VCaP (cell line): ENCODE measurements around the gene GLIS1.
A peak's percentile ranks its signal among the peaks of the same experiment; 100 is the strongest.

Experiments
- H3K27ac ChIP-seq: fragments of 450-650 bp; 2 replicates; pipeline ENCODE4 v1.5.1; 2017
- TF ChIP-seq, protein P1 (sequence below): fragments of 450-650 bp; conservative IDR thresholded peaks from 2 replicates; pipeline ENCODE4 v1.5.1; 2017; ENCODE audit warnings: mild to moderate bottlenecking, moderate library complexity

The GLIS1 gene

DNA sequence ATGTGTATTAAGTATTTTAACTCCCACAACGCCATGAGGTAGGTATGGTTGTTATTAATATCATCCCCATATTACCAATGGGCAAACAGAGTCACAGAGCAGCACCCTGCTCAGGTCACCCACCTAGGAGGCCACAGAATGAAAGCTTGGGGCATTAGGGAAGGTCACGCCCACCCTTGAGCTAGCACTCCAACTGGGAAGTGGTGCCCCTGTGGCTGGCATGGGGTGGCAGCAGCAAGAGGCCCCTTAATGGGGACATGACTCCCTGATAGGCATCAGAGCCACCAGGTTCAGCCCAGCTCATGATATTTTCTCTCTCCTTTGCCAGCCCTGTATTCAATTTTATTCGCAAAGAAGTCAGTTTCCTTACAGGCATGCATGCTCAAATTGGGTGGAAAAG is 189.2 kb downstream of the GLIS1 start:
- no peak overlapping the region for H3K27ac ChIP-seq
- TF ChIP-seq, protein P1, sequence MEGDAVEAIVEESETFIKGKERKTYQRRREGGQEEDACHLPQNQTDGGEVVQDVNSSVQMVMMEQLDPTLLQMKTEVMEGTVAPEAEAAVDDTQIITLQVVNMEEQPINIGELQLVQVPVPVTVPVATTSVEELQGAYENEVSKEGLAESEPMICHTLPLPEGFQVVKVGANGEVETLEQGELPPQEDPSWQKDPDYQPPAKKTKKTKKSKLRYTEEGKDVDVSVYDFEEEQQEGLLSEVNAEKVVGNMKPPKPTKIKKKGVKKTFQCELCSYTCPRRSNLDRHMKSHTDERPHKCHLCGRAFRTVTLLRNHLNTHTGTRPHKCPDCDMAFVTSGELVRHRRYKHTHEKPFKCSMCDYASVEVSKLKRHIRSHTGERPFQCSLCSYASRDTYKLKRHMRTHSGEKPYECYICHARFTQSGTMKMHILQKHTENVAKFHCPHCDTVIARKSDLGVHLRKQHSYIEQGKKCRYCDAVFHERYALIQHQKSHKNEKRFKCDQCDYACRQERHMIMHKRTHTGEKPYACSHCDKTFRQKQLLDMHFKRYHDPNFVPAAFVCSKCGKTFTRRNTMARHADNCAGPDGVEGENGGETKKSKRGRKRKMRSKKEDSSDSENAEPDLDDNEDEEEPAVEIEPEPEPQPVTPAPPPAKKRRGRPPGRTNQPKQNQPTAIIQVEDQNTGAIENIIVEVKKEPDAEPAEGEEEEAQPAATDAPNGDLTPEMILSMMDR = no peak

DNA sequence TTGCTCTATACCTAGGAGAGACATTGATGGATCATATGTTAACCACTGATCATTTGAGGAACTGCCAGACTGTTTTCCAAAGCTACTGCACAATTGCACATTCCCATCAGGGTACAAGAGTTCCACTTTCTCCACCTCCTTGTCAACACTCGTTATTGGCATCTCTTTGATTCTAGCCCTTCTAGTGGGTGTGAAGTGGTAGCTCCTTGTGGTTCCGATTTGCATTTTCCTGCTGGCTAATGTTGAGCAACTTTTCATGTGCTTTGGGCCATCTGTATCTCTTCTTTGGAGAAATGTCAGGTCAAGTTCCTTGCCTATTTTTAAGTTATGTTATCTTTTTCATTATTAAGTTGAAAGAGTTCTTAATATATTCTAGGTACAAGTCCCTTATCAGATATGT is 189.7 kb downstream of the GLIS1 start:
- TF ChIP-seq, protein P1 = no peak
- no peak overlapping the region for H3K27ac ChIP-seq

DNA sequence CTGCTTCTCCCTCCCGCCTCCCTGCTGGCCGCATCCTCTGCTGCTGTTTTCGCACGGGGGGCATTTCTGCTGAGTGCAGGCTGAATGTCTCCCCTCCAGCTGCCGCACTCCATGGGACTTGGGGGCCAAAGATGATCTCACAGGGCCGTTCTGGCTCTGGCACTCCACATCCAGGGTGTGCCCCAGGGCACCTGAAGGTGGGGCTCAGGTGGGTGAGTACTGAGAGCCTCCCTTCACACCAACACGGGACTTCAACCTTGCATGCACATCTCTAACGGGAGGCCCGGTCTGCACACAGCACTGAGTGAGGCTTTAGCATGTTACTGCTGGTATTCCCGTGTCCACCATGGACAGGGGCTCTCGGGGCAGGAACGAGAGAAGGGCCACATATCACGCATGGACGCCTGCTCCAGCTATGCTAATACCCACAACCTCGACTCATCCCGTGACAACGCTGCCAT is 190.9 kb downstream of the GLIS1 start:
- TF ChIP-seq, protein P1 = no peak
- H3K27ac ChIP-seq = 0 out of 2 replicates have a peak overlapping the region, but pooled peaks have one; percentile 18

DNA sequence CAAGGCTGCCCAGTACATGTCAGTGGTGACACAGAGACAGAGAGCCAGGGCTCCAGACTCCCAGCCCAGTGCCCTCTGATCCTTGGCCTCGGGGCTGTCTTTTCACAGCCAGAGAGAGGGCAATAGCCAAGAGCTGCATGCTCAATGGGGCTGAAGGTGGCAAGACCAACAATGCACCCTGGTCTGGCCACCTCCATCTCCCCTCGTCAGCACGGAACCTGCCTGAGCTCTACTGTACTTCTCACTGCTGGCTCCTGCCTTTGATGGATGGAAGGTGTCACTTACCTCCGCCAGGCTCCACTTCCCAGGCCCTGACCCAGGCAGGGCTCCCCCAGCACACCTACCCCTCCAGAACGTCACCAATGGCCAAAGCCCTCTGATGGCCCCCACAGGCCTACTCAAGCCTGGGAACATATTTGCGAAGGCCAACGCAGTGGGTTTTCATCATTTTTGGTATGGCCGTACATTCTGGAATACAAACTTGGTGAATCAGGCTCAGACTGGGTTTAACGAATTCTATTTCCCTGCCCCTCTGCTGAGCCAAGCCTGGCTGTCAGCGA is 191.7 kb downstream of the GLIS1 start:
- TF ChIP-seq, protein P1 = no peak
- peak overlapping the region; percentile 18; the same call in 1 of the 2 replicates for H3K27ac ChIP-seq

DNA sequence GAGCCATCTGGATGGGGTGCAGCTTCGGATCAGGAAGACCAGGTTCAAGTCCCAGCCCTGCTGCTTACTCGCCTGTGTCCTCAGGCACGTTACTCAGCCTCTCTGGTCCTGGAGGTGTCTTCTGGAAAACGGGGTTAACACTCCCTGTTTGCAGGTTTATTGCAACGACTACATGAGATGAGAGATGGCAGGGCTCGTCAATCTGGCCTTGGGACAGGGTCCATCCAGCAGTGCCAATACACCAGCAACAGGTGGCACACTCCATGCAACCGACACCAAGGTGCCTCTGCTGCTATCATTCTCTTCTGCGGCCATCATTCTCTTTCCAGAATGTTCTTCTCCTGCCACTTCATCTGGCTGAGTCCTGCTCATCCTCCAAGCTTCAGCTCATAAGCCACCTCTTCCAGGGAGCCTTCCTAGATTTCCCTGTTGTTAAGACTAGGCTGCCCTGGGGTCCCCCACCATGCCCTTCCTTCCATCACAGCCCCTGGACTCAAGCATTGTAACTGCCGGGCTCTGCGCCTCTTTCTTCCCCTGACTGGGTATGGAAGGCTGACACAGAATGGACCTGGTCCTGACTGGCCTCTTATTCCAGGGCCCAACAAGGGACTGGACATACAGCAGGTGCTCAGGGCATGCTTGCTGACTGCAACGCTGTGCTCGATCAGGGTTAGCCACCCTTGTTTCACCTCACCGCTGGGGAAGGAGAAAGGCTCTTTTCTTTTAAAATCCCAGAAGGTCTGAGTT is 192.4 kb downstream of the GLIS1 start:
- no peak overlapping the region for H3K27ac ChIP-seq
- TF ChIP-seq, protein P1 = no peak

DNA sequence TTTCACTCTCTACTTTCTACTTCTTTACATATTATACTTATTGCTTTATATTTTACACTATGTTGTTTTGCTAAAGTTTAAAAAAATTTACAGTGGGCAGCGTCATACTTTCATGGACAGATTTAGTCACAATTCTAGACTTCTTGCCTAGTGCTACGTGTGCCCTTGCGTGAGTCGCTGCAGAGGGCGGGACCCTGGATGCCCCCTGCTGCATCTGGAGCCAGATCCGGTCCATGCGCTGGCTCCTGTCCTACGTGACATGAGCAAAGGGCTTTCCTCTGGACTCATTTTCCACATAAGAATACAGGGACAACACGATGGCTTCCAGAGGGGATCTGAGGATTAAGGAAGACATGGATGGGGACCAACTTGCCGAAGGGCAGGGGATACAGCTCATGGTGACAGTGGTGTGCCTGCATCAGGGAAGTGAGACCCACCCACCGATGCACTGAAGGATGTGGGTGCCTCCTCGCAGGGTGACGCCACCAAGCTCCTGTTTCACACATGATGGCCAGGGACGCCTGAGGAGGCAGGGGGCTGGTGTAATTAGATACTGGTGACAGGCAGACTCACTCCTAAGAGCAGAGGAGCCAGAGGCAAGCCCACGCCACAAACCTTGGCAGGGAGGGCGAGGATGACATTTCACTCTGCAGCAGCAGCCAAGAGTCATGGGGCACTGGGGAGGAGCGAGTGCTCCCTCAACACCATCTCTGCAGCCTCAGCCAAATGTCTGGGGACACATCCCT is 193.1 kb downstream of the GLIS1 start:
- no peak overlapping the region for H3K27ac ChIP-seq
- TF ChIP-seq, protein P1 = no peak
